HG02571 (cell line): ENCODE data around the gene MAP4.

Experiments
- ATAC-seq: cut with Tn5 transposase; IDR thresholded peaks from one replicate; pipeline ENCODE4 v1.9.1; 2021; ENCODE audit warnings: mild to moderate bottlenecking, moderate library complexity; ENCODE audit not compliant: unreplicated experiment

MAP4 gene

GRCh38 chr3:47976135-47976732, 40.0 kb downstream of the MAP4 start:
- ATAC-seq = no peak

DNA sequence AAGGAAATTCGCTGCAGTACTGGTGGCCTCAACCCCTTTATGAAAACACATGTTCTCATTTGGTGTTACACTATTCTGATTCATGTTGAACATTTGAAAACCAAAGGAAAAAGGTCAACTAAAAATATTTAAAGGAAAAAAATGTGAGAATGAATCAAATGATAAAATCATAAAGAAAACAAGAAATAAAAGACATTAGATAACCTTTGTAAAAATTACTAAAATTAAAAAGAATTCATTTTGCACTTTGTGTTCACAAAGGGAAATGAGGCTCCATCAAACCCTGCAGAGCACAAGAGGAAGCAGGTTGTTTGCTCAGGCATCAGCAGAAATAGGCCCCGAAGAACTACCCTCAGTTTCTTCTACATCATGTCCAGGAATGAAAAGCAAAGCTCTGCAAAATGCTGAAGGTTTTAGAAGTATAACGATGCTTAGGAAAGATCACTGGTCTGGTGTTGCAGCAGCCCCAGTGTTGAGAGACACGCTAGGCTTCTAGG, 41.2 kb downstream of the MAP4 start:
- no peak for ATAC-seq

DNA sequence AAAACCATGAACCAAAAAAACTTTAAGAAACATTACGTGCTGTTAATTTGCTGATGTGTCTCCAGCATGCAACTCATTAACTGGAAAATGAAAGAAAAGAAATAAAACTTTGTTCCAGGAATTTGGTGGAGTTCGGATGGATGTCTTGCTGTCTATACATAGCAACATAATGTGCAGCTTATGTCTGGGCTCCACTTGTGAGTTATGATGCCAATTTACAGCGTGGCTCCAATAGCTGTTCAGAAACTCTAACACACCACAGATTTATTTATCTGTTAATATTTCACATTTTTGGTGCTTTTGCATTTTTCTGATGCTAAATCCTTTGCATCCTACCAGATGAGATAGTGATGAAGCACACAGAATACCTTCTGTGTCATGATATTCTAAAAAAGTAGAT, 45.1 kb downstream of the MAP4 start:
- no peak for ATAC-seq

DNA sequence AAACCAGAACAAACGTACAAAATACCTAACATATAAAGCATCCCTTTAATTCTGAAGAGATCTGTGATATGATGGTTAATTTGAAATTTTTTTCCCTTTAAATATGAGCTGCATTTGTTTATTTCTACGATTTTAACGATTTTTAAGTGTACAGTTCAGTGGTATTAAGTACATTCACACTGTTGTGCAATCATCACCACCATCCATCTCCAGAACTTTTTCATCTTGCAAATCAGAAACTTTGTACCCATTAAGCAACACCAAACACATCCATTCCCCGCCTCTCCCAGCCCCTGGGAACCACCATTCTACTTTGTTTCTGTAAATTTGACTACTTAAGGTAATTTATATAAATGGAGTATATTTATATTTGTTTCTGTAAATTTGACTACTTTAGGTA, 51.5 kb downstream of the MAP4 start:
- no peak for ATAC-seq

GRCh38 chr3:47961815-47962606, 54.2 kb downstream of the MAP4 start:
- ATAC-seq = no peak

DNA sequence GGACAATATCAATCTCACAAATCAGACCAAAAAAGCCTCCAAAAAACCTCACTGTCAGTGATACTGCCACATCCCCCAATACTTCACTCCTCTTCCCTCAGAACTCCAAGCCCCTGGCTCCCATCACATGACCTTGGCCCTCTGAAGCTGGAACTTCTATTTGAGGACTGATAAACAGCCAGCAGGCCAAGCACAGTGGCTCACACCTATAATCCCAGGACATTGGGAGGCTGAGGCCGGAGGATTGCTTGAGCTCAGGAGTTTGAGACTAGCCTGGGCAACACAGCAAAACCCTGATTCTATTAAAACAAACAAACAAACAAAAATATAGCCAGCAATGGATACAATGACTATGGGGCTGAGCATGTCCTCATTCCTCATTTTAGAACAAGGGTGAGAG, 55.2 kb downstream of the MAP4 start:
- ATAC-seq = no peak

- ATAC-seq = no peak
Measured at GRCh38 chr3:47956521-47956920, 59.7 kb downstream of the MAP4 start.

DNA sequence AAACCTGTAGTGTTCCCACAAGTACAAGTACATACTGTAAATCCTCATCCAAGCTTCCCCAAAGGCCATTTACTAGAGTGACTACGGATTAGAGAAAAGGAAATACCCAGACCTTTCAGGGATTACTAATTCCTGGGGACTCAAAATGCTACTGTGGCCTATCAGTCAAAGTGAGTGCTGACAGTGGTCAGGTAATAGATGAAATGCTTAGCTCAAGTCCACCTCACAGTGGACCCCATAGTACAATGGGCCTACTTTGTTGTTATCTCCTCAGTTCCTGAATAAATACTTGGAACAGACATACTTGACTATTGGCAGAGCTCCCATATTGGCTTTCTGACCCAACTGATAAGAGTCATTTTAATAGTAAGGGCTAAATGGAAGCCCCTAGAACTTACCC, 61.6 kb downstream of the MAP4 start:
- no peak for ATAC-seq

DNA sequence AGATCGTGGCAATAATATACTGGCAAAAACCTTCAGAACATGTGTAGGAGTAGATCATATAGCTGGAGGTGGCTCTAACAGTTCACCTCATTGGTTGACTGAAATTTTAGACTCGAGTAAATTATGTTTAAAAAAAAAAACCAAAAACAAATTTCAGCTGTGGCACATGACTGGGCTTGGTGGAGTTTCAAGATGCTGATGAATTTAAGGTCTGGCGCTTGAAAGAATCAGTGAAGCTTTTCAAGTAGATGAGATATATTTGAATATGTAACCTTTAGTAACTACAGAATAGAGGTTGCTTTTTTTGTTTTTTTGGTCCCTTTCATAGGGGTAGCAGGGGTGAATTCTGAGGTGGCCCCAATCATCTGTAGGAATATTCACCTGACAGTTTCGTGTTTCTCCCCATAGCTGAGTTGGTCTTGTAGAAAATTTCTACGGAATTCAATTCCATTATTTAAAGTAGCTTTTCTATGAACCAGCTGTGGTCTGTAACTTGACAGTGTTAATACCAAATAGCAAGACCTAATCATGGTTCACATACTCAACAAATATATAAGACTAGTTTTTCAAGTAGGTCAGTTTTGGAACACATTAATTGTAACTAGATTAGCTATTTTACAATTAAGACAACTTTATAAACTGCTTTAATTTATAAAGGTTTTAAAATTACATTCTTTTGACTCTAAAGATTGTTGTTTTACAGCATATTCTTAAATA, 65.6 kb downstream of the MAP4 start:
- ATAC-seq = no peak

GRCh38 chr3:47949979-47950378, 66.2 kb downstream of the MAP4 start:
- no peak for ATAC-seq

DNA sequence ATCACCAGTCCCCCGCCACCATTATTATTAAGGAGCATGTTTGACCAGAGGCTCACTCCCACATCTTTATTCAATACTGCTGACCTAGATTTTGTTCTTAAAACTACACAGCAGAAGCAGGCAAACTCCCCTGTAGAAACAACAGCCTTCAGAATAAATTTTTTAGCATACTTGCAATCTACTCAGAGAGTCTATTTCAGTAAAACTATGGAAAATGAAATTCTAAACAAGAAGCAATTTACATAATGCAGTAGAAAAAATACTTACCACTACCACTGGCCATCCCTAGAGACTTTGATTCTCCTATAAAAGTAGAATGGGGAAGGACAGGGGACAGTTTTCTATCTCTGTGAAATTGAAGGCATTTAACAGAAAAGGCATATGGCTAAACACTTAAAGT, 76.0 kb downstream of the MAP4 start:
- no peak for ATAC-seq

- ATAC-seq = no peak
Measured at GRCh38 chr3:47932421-47932820, 83.8 kb downstream of the MAP4 start.

DNA sequence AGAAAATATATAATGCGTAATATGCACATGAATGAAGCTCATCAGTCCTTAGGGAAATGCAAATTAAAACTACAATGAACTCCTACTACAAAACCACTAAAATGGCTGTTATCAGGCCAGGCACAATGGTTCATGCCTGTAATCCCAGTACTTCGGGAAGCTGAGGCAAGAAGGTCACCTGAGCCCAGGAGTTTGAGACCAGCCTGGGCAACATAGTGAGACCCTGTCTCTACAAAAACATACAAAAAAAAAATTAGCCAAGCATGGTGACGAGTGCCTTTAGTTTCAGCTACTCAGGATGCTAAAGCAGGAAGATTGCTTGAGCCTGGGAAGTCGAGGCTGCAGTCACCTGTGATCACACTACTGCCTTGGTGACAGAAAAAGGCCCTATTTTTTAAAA, 85.2 kb downstream of the MAP4 start:
- no peak for ATAC-seq

GRCh38 chr3:47916696-47917095, 99.5 kb downstream of the MAP4 start:
- ATAC-seq = no peak

- no peak for ATAC-seq
Measured at GRCh38 chr3:47916201-47916600, 100.0 kb downstream of the MAP4 start.

DNA sequence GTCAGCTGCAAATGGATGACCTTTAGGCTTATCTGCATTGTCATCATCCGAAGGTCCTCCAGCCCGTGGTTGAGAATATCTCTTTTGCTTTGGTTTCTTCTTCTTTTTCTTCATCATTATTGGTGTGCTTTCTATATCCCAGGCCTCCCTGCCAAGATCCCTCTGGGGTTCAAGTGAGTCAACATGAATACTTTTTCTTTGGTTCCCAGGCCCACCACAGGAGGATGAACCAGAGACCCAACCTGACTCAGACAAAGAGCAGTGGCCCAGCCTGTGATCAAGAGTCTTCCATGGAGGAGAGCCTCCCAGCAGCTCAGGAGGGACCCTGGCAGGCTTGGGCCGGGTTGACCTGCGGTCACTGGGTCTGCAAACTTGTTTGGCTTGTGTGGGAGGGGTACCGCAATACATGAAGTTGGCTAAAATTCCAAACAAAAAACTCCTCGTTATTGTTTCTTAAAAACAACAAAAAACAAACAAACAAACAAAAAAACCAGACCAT, 104.2 kb downstream of the MAP4 start:
- no peak for ATAC-seq

GRCh38 chr3:47910777-47911440, 105.3 kb downstream of the MAP4 start:
- ATAC-seq = no peak

- ATAC-seq = no peak
Measured at GRCh38 chr3:47910233-47910632, 106.0 kb downstream of the MAP4 start.

DNA sequence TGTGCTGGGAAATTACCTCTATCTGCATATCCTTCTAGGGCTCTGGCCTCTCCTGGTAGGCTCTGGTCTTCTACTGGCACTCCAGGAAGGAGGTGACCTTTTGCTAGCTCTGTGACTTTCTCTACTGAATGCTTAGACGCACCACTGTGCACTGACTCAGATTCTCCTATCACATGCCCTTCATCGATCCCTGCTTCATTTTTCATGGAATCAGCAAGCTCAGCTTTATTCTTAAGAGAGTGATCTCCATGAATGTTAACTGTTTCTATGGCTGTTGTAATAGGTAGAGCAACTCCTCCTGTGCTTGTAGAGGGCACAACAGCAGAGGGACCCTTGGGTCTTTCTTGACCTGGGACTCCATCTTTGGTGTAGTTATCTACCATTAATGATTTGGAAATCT, 106.6 kb downstream of the MAP4 start:
- ATAC-seq = no peak

DNA sequence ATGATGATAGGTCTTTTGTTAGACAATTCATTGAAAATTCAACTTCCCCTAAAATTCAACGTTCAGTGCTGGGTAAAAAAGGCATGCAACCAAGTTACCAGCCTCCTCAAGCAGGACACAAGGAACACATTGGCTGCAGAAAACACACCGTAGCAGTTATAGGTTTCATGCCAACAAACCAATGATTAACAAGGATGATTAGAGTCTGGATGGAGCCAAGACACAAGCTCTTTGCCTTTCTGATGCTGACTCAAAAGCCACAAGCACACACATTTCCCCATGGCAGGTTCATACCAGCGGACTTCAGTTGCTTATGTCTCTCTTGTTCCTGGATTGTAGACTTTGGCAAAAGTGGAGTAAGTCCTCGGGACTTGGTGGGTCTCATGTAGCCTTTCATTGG, 107.5 kb downstream of the MAP4 start:
- no peak for ATAC-seq

GRCh38 chr3:47907784-47908183, 108.4 kb downstream of the MAP4 start:
- no peak for ATAC-seq
